OCI-LY3 (cell line): ENCODE results near the gene AP1S1.
"Not testable (repeated sequence)": the region's sequence is repeated elsewhere in the genome, so short reads cannot be mapped to it uniquely, and the experiment has no call there.

Experiments used
- H2AFZ ChIP-seq: fragments of 200-600, 300-600 bp; shearing (Covaris generic); 2 replicates; pipeline ENCODE4 v1.6.0; 2014; ENCODE audit warnings: antibody characterized with exemption, low read depth, low read length
- H3K27ac ChIP-seq: fragments of 200-600, 300-600 bp; sonication (generic); 2 replicates; pipeline ENCODE4 v1.5.1; 2014; ENCODE audit warnings: mild to moderate bottlenecking, low read length, moderate library complexity, mixed read lengths
- H3K27me3 ChIP-seq: fragments of 200-600, 300-600 bp; sonication (generic); 2 replicates; pipeline ENCODE4 v1.6.1; 2014; ENCODE audit warnings: low read depth, low read length, mixed read lengths
- H3K36me3 ChIP-seq: fragments of 200-600, 300-600 bp; sonication (generic); replicated peaks from 2 replicates; pipeline ENCODE3; 2014; ENCODE audit warnings: low read depth, low read length, mixed read lengths
- H3K4me1 ChIP-seq: fragments of 300-600, 200-600 bp; sonication (generic); 2 replicates; pipeline ENCODE4 v1.6.1; 2014; ENCODE audit warnings: low read length, mixed read lengths
- H3K4me2 ChIP-seq: fragments of 200-600, 300-600 bp; sonication (generic); 2 replicates; pipeline ENCODE4 v1.6.1; 2014; ENCODE audit warnings: low read length, mixed read lengths
- H3K4me3 ChIP-seq: fragments of 300-600, 200-600 bp; sonication (generic); 2 replicates; pipeline ENCODE4 v1.5.1; 2014; ENCODE audit warnings: antibody characterized with exemption, mild to moderate bottlenecking, low read length, moderate library complexity
- H3K79me2 ChIP-seq: fragments of 300-600, 200-600 bp; shearing (Covaris generic); 2 replicates; pipeline ENCODE4 v1.6.1; 2014; ENCODE audit warnings: mild to moderate bottlenecking, low read length, mixed read lengths
- H3K9ac ChIP-seq: fragments of 300-600, 200-600 bp; shearing (Covaris generic); 2 replicates; pipeline ENCODE4 v1.6.0; 2014; ENCODE audit warnings: mild to moderate bottlenecking, low read length, moderate library complexity
- H3K9me3 ChIP-seq: fragments of 200-600, 300-600 bp; shearing (Covaris generic); 2 replicates; pipeline ENCODE4 v1.6.1; 2014; ENCODE audit warnings: low read length, mixed read lengths; ENCODE audit not compliant: insufficient read depth
- H4K20me1 ChIP-seq: fragments of 200-600, 300-600 bp; sonication (generic); 2 replicates; pipeline ENCODE4 v1.6.1; 2016; ENCODE audit warnings: low read length, mixed read lengths; ENCODE audit not compliant: insufficient read depth
- EZH2phosphoT487 ChIP-seq: fragments of 200-600 bp; shearing (Covaris generic); IDR thresholded peaks from 2 replicates; pipeline ENCODE4 v1.6.1; 2018; ENCODE audit warnings: antibody characterized with exemption, mixed run types, low read depth
- TF ChIP-seq, protein P1 (sequence below): fragments of 200-600, 300-600 bp; sonication (generic); IDR thresholded peaks from 2 replicates; pipeline ENCODE4 v1.5.1; 2014; ENCODE audit warnings: antibody characterized with exemption, low read length, low read depth

AP1S1 gene

DNA sequence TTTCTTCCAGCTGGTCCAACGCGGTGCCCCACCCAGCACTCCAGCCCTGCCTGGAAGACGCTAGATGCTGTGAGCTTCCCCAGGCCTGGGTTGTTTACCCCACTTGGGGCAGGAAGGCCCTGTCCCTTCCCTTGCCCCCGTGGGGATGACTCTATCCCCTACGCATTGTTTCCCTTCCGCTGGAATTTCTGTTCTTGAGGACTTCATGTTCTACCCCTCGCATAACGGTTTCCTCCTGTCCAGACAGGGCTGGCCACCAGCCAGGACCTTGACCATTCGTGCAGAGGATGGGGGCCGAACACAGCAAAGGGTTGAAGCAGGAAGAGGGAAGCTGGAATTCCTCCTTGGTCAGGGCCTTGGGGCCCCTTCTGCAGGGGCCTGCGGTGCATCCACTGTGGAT is 42.0 kb upstream of the AP1S1 start:
- 0 out of 2 replicates have a peak, but pooled peaks cover 5% of the 10 kb centered on the region for H3K27me3 ChIP-seq
- H3K27ac ChIP-seq = no peak overlapping the region
- no peak overlapping the region for H2AFZ ChIP-seq
- H3K36me3 ChIP-seq = no peaks in the 10 kb centered on the region
- H3K4me3 ChIP-seq = no peak overlapping the region
- no peaks in the 10 kb centered on the region for H3K79me2 ChIP-seq
- no peak overlapping the region for H3K9ac ChIP-seq
- no peaks in the 10 kb centered on the region for H3K9me3 ChIP-seq
- H3K4me1 ChIP-seq = no peaks in the 10 kb centered on the region
- H4K20me1 ChIP-seq = no peaks in the 10 kb centered on the region
- TF ChIP-seq EZH2phosphoT487 = no peak
- TF ChIP-seq, protein P1, sequence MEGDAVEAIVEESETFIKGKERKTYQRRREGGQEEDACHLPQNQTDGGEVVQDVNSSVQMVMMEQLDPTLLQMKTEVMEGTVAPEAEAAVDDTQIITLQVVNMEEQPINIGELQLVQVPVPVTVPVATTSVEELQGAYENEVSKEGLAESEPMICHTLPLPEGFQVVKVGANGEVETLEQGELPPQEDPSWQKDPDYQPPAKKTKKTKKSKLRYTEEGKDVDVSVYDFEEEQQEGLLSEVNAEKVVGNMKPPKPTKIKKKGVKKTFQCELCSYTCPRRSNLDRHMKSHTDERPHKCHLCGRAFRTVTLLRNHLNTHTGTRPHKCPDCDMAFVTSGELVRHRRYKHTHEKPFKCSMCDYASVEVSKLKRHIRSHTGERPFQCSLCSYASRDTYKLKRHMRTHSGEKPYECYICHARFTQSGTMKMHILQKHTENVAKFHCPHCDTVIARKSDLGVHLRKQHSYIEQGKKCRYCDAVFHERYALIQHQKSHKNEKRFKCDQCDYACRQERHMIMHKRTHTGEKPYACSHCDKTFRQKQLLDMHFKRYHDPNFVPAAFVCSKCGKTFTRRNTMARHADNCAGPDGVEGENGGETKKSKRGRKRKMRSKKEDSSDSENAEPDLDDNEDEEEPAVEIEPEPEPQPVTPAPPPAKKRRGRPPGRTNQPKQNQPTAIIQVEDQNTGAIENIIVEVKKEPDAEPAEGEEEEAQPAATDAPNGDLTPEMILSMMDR = no peak
- no peak overlapping the region for H3K4me2 ChIP-seq

DNA sequence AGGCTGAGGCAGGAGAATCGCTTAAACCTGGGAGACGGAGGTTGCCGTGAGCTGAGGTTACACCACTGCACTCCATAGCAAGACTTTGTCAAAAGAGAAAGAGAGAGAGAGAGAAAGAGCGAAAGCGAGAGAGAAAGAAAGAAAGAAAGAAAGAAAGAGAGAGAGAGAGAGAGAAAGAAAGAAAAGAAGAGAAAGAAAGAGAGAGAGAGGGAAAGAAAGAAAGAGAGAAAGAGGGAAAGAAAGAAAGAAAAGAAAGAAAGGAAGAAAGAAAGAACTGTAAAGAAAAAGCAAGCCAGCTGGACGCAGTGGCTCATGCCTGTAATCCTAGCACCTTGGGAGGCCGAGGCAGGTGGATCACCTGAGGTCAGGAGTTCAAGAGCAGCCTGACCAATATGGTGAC is 41.1 kb upstream of the AP1S1 start:
- H3K27ac ChIP-seq, H3K4me3 ChIP-seq, H3K79me2 ChIP-seq, H3K9me3 ChIP-seq, H4K20me1 ChIP-seq, H3K36me3 ChIP-seq, H3K4me2 ChIP-seq, H2AFZ ChIP-seq, H3K9ac ChIP-seq, H3K27me3 ChIP-seq, H3K4me1 ChIP-seq: not testable (repeated sequence)

DNA sequence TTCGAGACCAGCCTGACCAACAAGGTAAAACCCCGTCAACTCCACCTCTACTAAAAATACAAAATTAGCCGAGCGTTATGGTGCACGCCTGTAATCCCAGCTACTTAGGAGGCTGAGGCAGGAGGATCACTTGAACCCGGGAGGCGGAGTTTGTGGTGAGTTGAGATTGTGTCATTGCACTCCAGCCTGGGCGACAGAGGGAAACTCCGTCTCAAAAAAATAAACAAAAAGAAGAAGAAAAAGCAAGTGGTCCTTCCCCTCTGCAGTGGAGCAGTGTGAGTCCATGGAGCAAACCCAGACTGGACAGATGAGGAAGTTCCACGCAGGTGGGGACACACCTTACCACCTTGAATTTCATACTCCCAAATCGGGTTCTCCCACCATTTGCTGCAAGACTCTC is 40.4 kb upstream of the AP1S1 start:
- Histone ChIP-seq H3K4me1 (no peaks in the 10 kb centered on the region), H3K9ac (no peak overlapping the region), H2AFZ (no peak overlapping the region), H3K79me2 (no peaks in the 10 kb centered on the region), H3K4me3 (no peak overlapping the region), H3K36me3 (no peaks in the 10 kb centered on the region), H3K4me2 (no peak overlapping the region), H3K27me3 (0 out of 2 replicates have a peak, but pooled peaks cover 3% of the 10 kb centered on the region), H3K27ac (no peak overlapping the region), H3K9me3 (no peaks in the 10 kb centered on the region), H4K20me1 (no peaks in the 10 kb centered on the region)
- TF ChIP-seq EZH2phosphoT487 = no peak
- TF ChIP-seq, protein P1 = no peak

DNA sequence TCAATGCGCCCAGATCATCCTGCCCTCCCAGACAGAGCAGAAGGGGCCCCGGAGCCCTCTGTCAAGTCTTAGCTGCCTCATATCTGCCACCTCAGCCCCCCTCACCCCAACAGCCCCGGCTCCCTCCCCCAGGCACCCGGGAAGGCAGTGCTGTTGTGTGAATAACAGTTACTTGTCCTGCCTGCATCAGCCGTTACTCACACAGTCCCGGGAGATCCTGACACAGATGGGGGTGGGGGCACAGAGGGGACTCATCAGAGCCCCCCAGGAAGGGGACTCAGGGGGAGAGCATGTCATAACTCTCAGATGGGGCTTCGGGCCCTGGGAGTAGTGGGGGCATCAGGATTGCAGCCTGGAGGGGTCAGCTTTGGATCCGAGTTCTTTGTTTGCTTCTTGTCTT is 39.8 kb upstream of the AP1S1 start:
- Histone ChIP-seq H3K9me3 (no peaks in the 10 kb centered on the region), H3K27me3 (no peaks in the 10 kb centered on the region), H3K9ac (no peak overlapping the region), H3K27ac (no peak overlapping the region), H3K4me1 (no peaks in the 10 kb centered on the region), H3K4me3 (no peak overlapping the region), H4K20me1 (no peaks in the 10 kb centered on the region), H3K79me2 (no peaks in the 10 kb centered on the region), H3K36me3 (no peaks in the 10 kb centered on the region), H3K4me2 (no peak overlapping the region), H2AFZ (no peak overlapping the region)
- no peak for TF ChIP-seq EZH2phosphoT487
- TF ChIP-seq, protein P1 = no peak

DNA sequence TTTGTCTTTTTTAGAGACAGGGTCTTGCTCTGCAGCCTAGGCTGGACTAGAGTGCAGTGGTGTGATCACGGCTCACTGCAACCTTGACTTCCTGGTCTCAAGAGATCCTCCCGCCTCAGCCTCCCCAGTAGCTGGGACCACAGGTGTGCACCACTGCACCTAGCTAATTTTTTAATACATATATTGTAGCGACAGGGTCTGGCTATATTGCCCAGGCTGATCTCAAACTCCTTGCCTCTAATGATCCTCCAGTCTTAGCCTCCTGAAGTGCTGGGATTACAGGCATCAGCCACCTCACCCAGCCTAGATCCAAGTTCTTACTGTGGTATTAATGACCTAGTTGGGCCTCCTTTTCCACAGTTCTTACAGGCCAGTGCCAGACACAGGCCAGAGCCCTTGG is 39.1 kb upstream of the AP1S1 start:
- no peak overlapping the region for H3K9ac ChIP-seq
- TF ChIP-seq, protein P1 = no peak
- TF ChIP-seq EZH2phosphoT487 = no peak
- no peaks in the 10 kb centered on the region for H3K4me1 ChIP-seq
- no peak overlapping the region for H3K27ac ChIP-seq
- H4K20me1 ChIP-seq = no peaks in the 10 kb centered on the region
- H3K4me2 ChIP-seq = no peak overlapping the region
- H3K27me3 ChIP-seq = no peaks in the 10 kb centered on the region
- no peaks in the 10 kb centered on the region for H3K36me3 ChIP-seq
- no peak overlapping the region for H3K4me3 ChIP-seq
- no peaks in the 10 kb centered on the region for H3K79me2 ChIP-seq
- no peak overlapping the region for H2AFZ ChIP-seq
- no peaks in the 10 kb centered on the region for H3K9me3 ChIP-seq
